T-helper 17 cell (primary cell): ENCODE data around the gene PCNT. TPM values are rescaled to one million over a fixed set of nuclear protein-coding genes. Genes with fewer than 3 reads are reported as not detected.

Experiments
- ATAC-seq: fragments of 150-1000 bp; cut with Tn5 transposase; 2 replicates; pipeline ENCODE4 v1.10.0; 2021; ENCODE audit warnings: mild to moderate bottlenecking, moderate library complexity
- DNase-seq, 3 donors: peaks; one replicate each; pipeline versions ENCODE4 v3.0.0 to v3.0.0-alpha.2; 2020 to 2021
- H3K9me3 ChIP-seq: one replicate; pipeline ENCODE4 v1.7.0; 2013; ENCODE audit warnings: low read length, mild to moderate bottlenecking; ENCODE audit not compliant: control insufficient read depth, poor library complexity, severe bottlenecking
- H3K27ac Mint-ChIP-seq: one replicate; pipeline ENCODE4 v1.8.0; 2022; ENCODE audit warnings: mild to moderate bottlenecking, moderate library complexity, mixed read lengths
- H3K27me3 Mint-ChIP-seq: one replicate; pipeline ENCODE4 v1.8.0; 2022; ENCODE audit warnings: mixed read lengths
- H3K36me3 Mint-ChIP-seq: one replicate; pipeline ENCODE4 v1.8.0; 2022; ENCODE audit warnings: low read depth, mixed read lengths
- H3K4me1 Mint-ChIP-seq: one replicate; pipeline ENCODE4 v1.8.0; 2022; ENCODE audit warnings: mild to moderate bottlenecking, mixed read lengths
- H3K4me3 Mint-ChIP-seq: one replicate; pipeline ENCODE4 v1.8.0; 2022; ENCODE audit warnings: mild to moderate bottlenecking, moderate library complexity, mixed read lengths
- total RNA-seq, 4 donors: library from RNA in 2 of 4; stranded (reverse) in 2 of 4; gene quantifications; one replicate each; pipeline ENCODE4 v1.2.3 and lab custom pipeline; 2022 to 2026

Gene PCNT
- total RNA-seq, 2 donors from 2014 or later, result 53.5 to 59.5 TPM

- H3K27me3 Mint-ChIP-seq, result no peaks in the 10 kb centered on the region
Observed at GRCh38 chr21:46334351-46335140, 10.6 kb downstream of the PCNT start.

DNA sequence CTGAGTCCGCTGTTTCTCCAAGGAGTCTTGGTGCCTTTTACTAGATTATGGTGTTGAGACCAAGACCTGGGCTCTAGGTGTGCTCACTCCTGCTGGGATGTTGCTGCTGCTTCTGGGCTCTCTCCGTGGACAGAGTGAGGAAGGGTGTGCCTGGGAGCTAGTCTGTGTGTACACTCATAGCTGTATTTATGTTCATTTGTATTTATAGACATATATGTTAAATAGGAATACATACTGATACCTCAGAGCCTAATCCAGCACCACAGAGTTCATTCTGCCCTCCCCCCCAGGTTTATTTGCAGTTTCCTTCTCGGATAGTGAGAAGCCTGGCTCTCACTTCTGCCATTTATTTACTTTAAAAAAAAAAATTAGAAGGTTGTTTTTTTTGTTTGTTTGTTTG lies 12.6 kb downstream of the PCNT start:
- DNase-seq, result no peak
- Mint-ChIP-seq H3K36me3 (peaks cover 10% of the 10 kb centered on the region), H3K4me3 (no peak overlapping the region), H3K4me1 (no peaks in the 10 kb centered on the region), H3K27ac (no peak overlapping the region), H3K27me3 (no peaks in the 10 kb centered on the region)
- ATAC-seq, result no peak
- H3K9me3 ChIP-seq, result no peaks in the 10 kb centered on the region

More at GRCh38 chr21:46334351-46335140, 10.6 kb downstream of the PCNT start:
- DNase-seq, result no peak
- no peak for ATAC-seq
- no peak overlapping the region for H3K4me3 Mint-ChIP-seq
- peaks cover 13% of the 10 kb centered on the region for H3K36me3 Mint-ChIP-seq
- peaks cover 3% of the 10 kb centered on the region for H3K4me1 Mint-ChIP-seq
- H3K27ac Mint-ChIP-seq, result no peak overlapping the region
- no peaks in the 10 kb centered on the region for H3K9me3 ChIP-seq

GRCh38 chr21:46340998-46341397 lies 17.0 kb downstream of the PCNT start:
- no peak overlapping the region for H3K27ac Mint-ChIP-seq
- H3K27me3 Mint-ChIP-seq, result no peaks in the 10 kb centered on the region
- H3K36me3 Mint-ChIP-seq, result peaks cover 12% of the 10 kb centered on the region
- no peaks in the 10 kb centered on the region for H3K9me3 ChIP-seq
- ATAC-seq (no peak), DNase-seq (no peak)
- H3K4me1 Mint-ChIP-seq, result peaks cover 5% of the 10 kb centered on the region
- no peak overlapping the region for H3K4me3 Mint-ChIP-seq

GRCh38 chr21:46344219-46344915 lies 20.4 kb downstream of the PCNT start:
- Mint-ChIP-seq H3K27me3 (no peaks in the 10 kb centered on the region), H3K27ac (peak overlapping the region; percentile 56), H3K4me3 (no peak overlapping the region), H3K36me3 (peaks cover 4% of the 10 kb centered on the region), H3K4me1 (peaks cover 5% of the 10 kb centered on the region)
- no peaks in the 10 kb centered on the region for H3K9me3 ChIP-seq
- DNase-seq, result no peak
- no peak for ATAC-seq

GRCh38 chr21:46345861-46346260 lies 21.9 kb downstream of the PCNT start:
- no peak for DNase-seq
- no peak overlapping the region for H3K4me3 Mint-ChIP-seq
- ATAC-seq, result no peak
- peaks cover 4% of the 10 kb centered on the region for H3K36me3 Mint-ChIP-seq
- no peaks in the 10 kb centered on the region for H3K9me3 ChIP-seq
- no peak overlapping the region for H3K27ac Mint-ChIP-seq
- H3K4me1 Mint-ChIP-seq, result peaks cover 5% of the 10 kb centered on the region
- H3K27me3 Mint-ChIP-seq, result no peaks in the 10 kb centered on the region

DNA sequence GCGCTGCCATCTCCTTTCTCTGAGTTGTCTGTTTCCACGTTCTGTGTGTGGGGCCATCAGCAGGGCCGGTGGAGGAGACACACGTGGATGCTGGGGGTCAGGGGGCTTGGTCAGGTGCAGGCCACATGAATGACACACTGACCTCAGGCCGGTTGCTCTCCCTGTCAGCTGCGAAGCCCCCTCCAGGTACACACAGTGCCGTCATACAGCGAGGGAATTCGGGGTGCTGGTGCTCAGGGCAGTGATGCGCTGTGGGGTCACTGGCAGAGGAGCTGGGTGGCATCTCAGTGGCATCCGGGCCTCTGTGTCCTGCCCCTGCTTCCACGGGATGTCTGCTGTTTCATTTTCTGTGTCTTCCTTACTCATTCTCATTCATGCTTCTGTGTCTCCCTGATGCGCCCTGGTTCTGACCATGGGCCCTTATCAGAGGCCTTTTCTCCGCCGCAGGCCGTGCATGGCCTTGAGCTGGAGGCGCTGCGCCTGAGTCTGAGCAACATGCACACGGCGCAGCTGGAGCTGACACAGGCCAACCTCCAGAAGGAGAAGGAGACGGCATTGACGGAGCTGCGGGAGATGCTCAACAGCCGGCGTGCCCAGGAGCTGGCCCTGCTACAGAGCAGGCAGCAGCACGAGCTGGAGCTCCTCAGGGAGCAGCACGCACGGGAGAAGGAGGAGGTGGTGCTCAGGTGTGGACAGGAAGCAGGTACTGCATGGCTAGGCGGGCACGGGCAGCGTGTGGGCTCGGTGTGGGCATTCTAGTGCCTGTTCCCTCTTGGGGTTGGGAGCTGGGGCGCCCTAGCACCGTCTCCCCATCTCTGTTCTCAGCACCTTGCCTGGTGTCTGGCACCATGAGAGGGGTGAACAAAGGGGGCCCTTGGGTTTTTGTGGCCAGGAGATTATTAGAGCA lies 22.6 kb downstream of the PCNT start:
- ATAC-seq (no peak), DNase-seq (no peak)

DNA sequence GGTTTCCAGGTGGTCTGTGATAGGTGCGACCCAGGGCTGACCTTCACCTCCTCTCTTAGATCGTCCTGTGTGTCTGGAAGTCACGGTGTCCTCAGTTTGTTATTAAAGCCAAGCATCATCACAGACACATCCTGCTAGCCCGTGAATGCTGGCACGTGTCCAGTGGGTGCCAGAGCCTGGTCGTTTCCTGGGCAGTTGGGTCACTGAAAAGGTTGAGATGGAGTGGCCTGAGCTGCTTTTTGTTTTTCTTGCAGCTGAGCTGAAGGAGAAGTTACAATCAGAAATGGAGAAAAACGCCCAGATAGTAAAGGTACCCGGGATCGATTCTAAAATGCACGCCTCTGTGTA lies 23.2 kb downstream of the PCNT start:
- H3K4me3 Mint-ChIP-seq, result no peak overlapping the region
- DNase-seq (no peak), ATAC-seq (no peak)
- no peaks in the 10 kb centered on the region for H3K27me3 Mint-ChIP-seq
- no peaks in the 10 kb centered on the region for H3K9me3 ChIP-seq
- H3K27ac Mint-ChIP-seq, result no peak overlapping the region
- peaks cover 5% of the 10 kb centered on the region for H3K4me1 Mint-ChIP-seq
- H3K36me3 Mint-ChIP-seq, result peaks cover 4% of the 10 kb centered on the region

More for the DNA sequence above, 22.6 kb downstream of the PCNT start:
- Mint-ChIP-seq H3K36me3 (peaks cover 4% of the 10 kb centered on the region), H3K4me3 (peak overlapping the region; percentile 66), H3K4me1 (peaks cover 5% of the 10 kb centered on the region), H3K27me3 (no peaks in the 10 kb centered on the region), H3K27ac (no peak overlapping the region)
- no peaks in the 10 kb centered on the region for H3K9me3 ChIP-seq

DNA sequence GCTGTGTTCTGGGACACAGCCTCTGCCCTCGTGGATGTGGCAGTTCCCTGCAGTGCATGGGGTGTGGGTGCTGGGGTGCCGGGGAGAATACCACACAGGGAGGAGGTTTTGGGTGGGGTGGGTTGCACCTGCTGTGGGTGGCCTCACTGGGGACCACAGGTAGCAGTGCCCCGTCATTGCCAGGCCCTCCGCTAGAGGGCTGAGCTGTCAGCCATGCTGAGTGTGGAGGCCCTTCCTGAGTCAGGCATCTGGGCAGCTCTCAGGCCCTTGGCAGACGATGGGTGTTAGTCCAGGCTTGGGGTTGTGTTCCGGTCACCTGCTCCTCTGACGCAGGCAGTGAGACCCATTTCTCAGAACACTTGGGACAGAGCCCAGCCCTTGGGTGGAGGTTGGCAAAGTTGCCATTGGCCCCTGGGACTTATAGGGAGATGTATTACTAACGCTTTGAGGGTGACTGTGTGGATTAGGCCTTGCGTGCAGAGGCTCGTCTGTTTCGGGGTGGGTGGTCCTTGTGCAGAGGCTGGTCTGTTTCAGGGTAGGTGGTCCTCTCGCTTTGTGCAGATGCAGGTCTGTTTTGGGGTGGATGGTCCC lies 23.9 kb downstream of the PCNT start:
- H3K27me3 Mint-ChIP-seq, result no peaks in the 10 kb centered on the region
- peaks cover 4% of the 10 kb centered on the region for H3K36me3 Mint-ChIP-seq
- no peaks in the 10 kb centered on the region for H3K9me3 ChIP-seq
- ATAC-seq (no peak), DNase-seq (no peak)
- peaks cover 5% of the 10 kb centered on the region for H3K4me1 Mint-ChIP-seq
- H3K4me3 Mint-ChIP-seq, result no peak overlapping the region
- no peak overlapping the region for H3K27ac Mint-ChIP-seq

DNA sequence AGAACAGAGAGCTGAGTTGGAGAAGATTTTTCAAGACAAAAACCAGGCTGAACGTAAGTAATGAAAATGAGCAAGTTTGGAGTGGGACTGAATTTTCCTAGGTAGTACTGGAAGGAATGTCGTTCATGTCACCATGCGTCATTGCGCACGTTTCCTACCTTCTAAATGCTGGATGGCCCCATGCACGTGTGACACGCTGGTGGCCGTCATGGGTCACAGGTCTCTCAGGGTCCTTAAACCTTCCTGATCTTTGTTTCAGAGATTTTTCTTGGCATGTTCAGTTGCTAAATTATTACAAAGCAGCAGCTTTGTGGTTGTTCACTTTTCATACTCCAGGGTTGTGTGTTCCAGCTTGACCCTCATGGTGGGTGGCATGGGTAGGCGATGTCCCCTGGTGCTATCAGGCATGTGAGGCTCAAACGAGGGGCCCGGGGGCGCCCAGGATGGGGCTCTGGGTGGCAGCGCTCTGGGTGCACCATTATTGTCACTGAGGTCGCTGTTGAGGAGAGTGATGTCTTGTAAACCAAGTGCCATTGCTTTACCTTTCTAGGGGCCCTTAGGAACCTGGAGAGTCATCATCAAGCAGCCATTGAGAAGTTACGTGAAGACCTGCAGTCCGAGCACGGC lies 25.3 kb downstream of the PCNT start:
- no peaks in the 10 kb centered on the region for H3K9me3 ChIP-seq
- peaks cover 2% of the 10 kb centered on the region for H3K36me3 Mint-ChIP-seq
- no peak overlapping the region for H3K27ac Mint-ChIP-seq
- DNase-seq (no peak), ATAC-seq (no peak)
- no peaks in the 10 kb centered on the region for H3K27me3 Mint-ChIP-seq
- no peaks in the 10 kb centered on the region for H3K4me1 Mint-ChIP-seq
- no peak overlapping the region for H3K4me3 Mint-ChIP-seq

DNA sequence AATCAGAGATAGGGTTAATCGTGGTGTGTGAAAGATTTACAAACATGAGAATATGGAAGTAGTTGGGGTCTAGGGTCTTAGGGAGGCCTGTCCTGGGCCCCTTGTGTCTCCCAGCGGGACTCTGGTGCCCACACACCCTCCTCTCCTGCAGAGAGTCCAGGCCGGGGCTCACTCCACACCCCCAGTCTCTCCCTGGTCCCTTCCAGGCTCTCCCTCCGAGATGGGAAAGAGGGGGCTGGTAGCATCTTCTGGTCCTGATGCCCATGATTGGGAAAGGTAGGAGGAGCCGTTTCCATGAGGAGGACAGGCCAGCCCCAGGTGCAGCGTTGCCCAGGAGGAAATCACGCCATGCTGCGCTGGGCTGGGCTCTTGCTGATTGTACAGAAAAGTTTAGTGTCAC lies 26.6 kb downstream of the PCNT start:
- Mint-ChIP-seq H3K27ac (no peak overlapping the region), H3K36me3 (peaks cover 2% of the 10 kb centered on the region), H3K4me1 (peaks cover 3% of the 10 kb centered on the region), H3K4me3 (no peak overlapping the region), H3K27me3 (no peaks in the 10 kb centered on the region)
- H3K9me3 ChIP-seq, result no peaks in the 10 kb centered on the region
- ATAC-seq (no peak), DNase-seq (no peak)

DNA sequence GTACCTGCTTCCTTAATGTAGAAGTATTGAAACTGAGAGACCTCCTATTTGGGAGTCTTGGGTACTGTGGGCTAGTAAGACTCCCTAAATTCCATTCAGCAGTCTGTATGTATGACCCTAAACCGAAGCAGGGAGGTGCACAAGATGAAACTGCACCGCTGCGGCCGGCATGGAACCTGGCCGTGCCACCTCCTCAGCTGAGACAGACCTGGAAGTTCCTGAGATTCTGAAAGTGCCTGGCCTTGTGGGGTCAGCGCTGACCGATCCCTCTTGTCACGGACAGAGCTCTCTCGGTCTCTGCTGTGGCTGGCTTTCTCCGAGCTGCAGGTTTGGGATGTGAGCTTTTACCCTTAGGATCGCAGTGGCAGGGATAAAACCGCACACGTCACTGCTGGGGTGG lies 27.0 kb downstream of the PCNT start:
- no peak overlapping the region for H3K4me3 Mint-ChIP-seq
- peaks cover 2% of the 10 kb centered on the region for H3K36me3 Mint-ChIP-seq
- ATAC-seq, result no peak

GRCh38 chr21:46351476-46352163 lies 27.7 kb downstream of the PCNT start:
- Mint-ChIP-seq H3K36me3 (peaks cover 2% of the 10 kb centered on the region), H3K4me3 (no peak overlapping the region), H3K4me1 (peaks cover 3% of the 10 kb centered on the region), H3K27ac (peak overlapping the region; percentile 2), H3K27me3 (no peaks in the 10 kb centered on the region)
- DNase-seq (no peak), ATAC-seq (no peak)
- H3K9me3 ChIP-seq, result no peaks in the 10 kb centered on the region

More for the DNA sequence above, 27.0 kb downstream of the PCNT start:
- H3K27me3 Mint-ChIP-seq, result no peaks in the 10 kb centered on the region
- H3K9me3 ChIP-seq, result no peaks in the 10 kb centered on the region
- no peak overlapping the region for H3K27ac Mint-ChIP-seq
- no peak for DNase-seq
- peaks cover 3% of the 10 kb centered on the region for H3K4me1 Mint-ChIP-seq
